Effector memory CD8-positive, alpha-beta T cell (primary cell): ENCODE data around the gene B3GAT3.
"Not testable (repeated sequence)": the region's sequence is repeated elsewhere in the genome, so short reads cannot be mapped to it uniquely, and the experiment has no call there.

ENCODE experiments used
- ATAC-seq: fragments of 150-1000 bp; cut with Tn5 transposase; replicated peaks from 2 replicates; pipeline ENCODE4 v1.10.0; 2021; ENCODE audit warnings: mild to moderate bottlenecking, moderate library complexity
- DNase-seq, 3 experiments: peaks; one replicate each; pipeline ENCODE4 v3.0.0; 2021
- H3K27ac Mint-ChIP-seq, 2 donors: one replicate each; pipeline ENCODE4 v1.8.0; 2022; ENCODE audit warnings: mild to moderate bottlenecking in 2 of 2, mixed read lengths in 2 of 2, moderate library complexity in 2 of 2
- H3K27me3 Mint-ChIP-seq, 2 donors: one replicate each; pipeline ENCODE4 v1.8.0; 2022; ENCODE audit warnings: mixed read lengths in 2 of 2
- H3K36me3 Mint-ChIP-seq: one replicate; pipeline ENCODE4 v1.8.0; 2022; ENCODE audit warnings: mild to moderate bottlenecking, moderate library complexity, mixed read lengths; ENCODE audit not compliant: insufficient read depth
- H3K4me1 Mint-ChIP-seq, 2 donors: one replicate each; pipeline ENCODE4 v1.8.0; 2022; ENCODE audit warnings: low read depth in 2 of 2, mixed read lengths in 2 of 2
- H3K4me3 Mint-ChIP-seq, 2 donors: one replicate each; pipeline ENCODE4 v1.8.0; 2022; ENCODE audit warnings: mild to moderate bottlenecking in 2 of 2, mixed read lengths in 2 of 2, moderate library complexity in 2 of 2
- H3K9me3 Mint-ChIP-seq, 2 donors: one replicate each; pipeline ENCODE4 v1.8.0; 2022; ENCODE audit warnings: mixed read lengths in 2 of 2

The B3GAT3 gene

DNA sequence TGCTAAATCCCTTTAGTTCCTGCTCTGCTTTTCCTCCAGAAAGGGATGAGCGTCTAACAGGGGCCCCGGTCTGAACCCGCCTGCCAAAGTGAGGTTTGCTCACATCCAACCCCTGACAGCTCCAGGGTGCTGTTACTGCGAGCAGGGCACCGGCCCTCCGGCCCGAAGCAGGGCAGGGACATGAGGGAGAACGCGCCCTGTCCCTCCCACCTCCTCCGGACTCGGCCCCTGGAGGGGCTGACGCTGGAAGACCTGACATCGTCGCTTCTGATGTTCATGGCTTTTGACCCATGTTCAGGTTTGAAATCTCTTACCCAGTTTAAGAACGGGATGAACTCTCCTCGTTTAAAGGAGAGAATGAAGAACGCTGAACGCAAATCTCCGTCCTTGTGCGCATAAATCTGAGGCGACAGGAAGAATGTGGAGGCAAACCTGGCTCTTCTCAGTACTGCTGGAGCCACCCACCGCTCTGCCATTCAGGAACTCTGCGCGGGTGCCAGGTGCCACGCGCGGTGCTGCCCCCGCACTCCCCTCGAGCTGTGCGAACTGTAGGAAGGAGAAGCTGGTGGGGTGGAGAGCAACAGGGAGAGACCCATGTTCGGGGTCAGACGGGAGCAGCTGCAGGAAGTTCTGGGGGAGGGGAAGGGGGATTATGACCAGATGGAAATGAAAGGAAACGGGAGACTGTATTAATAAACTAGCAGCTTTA, 47.3 kb downstream of the B3GAT3 start:
- peak; percentile 7 for ATAC-seq
- peaks cover 45 to 48% of the 10 kb centered on the region in 2 donors for H3K4me1 Mint-ChIP-seq
- H3K27ac Mint-ChIP-seq = peak overlapping the region; percentile 96 to 97
- H3K36me3 Mint-ChIP-seq = peaks cover 75% of the 10 kb centered on the region
- H3K4me3 Mint-ChIP-seq = peak overlapping the region; percentile 95 to 99
- H3K9me3 Mint-ChIP-seq = no peaks in the 10 kb centered on the region
- H3K27me3 Mint-ChIP-seq = no peaks in the 10 kb centered on the region
- no peak for DNase-seq

DNA sequence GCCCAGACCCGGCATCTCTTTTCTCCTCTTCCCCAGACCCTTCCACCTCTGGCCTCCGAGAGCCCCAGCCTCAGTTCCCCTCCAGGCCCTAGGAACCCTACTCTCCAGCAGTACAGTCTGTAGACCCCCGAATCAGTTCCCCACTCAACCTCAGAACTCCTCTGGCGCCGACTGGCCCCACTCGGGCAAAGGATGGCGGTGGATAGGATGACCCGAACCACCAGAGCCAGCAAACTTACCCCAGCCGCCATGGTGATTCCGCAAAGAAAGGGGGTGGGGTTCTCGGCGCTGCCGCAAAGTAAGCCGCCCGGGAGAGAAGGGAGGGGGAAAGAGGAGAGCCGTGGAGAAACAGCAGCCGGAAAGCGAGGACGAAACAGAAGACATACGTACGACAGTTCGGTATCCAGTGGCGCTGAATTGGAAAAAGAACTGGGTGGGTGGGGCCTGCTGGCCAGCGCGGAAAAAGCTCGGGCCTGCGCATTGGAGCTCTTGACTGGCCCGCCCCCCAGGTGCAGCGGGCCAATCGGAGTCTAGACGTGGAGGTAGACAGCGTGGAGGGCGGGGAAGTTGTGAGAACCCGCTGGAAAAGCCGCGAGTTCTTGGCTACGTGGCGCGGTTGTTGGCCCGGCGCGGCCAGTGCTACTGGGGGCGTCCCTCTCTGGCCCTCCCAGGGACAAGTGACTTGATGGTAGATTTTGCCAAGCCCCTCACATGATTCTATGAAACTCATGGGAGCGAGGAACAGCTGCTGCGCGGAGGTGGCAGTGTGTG, 48.0 kb downstream of the B3GAT3 start, which contains the start of gene EEF1G:
Gene EEF1G (minus strand): TSS at position 300 of the 771 bp plus-strand sequence. CDS start 49 bp downstream, at position 251.
- H3K27me3 Mint-ChIP-seq = no peaks in the 10 kb centered on the region
- peak within 1 kb of the TSS; percentile 95 to 99 for H3K4me3 Mint-ChIP-seq
- DNase-seq = peak; percentile 96 to 97 (median 97)
- H3K4me1 Mint-ChIP-seq = peaks cover 45 to 48% of the 10 kb centered on the region in 2 donors
- ATAC-seq = peak; percentile 91
- H3K36me3 Mint-ChIP-seq = peaks cover 82% of the 10 kb centered on the region
- no peaks in the 10 kb centered on the region for H3K9me3 Mint-ChIP-seq
- peak within 1 kb of the TSS; percentile 96 to 97 for H3K27ac Mint-ChIP-seq

DNA sequence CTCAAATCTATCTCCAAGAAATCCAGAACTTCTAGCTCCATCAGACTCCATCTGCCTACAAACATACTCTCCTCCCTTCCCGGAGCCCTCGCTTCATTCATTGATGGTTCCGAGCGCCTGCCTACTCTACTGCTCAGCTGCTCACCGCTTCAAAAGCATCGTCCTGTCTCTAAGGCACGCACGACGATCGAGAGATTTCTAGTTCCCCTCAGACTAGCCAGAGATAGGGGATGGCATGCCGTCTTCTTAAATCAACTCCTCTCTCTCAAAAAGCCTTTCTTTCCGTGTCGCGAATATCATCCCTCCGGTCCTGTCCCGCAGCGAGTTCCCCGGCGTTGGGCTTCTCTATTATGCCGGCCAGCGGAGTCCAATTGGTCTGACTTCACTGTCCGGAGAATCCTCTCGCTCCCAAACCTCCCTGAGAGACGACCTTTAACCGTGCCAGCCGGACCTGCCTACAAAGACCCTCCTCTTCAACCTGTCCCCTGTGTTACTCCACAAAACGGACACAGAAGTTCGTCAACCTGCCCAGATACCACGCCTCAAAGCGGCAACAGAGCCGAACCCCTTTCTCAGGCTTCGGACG, 48.7 kb downstream of the B3GAT3 start:
- H3K27ac Mint-ChIP-seq = peak overlapping the region; percentile 96 to 97
- H3K27me3 Mint-ChIP-seq = no peaks in the 10 kb centered on the region
- no peaks in the 10 kb centered on the region for H3K9me3 Mint-ChIP-seq
- DNase-seq = peak in 1 of 3 experiments; percentile 29
- peak; percentile 11 for ATAC-seq
- peaks cover 45 to 48% of the 10 kb centered on the region in 2 donors for H3K4me1 Mint-ChIP-seq
- peak overlapping the region; percentile 95 to 99 for H3K4me3 Mint-ChIP-seq
- peaks cover 82% of the 10 kb centered on the region for H3K36me3 Mint-ChIP-seq

DNA sequence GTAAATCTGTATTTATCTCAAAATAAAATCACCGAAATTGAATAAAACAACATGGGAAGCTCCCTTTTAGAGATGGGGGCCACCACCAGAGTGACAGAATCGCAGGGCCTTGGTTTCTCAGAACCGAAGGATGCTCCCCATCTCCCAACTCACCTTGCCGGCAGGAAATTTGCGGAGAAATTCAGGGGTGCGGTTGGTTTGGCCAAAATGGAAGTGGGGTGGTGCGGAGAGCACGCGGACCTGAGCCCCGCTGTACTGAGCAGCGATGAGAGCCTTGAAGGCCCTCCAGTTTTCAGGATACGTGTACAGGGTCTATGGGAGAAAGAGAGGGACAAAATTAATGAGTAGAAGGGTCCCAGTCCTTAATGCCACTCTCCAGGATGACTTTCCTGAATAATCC, 49.4 kb downstream of the B3GAT3 start:
- peaks cover 45 to 49% of the 10 kb centered on the region in 2 donors for H3K4me1 Mint-ChIP-seq
- H3K27me3 Mint-ChIP-seq = no peaks in the 10 kb centered on the region
- H3K36me3 Mint-ChIP-seq = peaks cover 82% of the 10 kb centered on the region
- no peak for DNase-seq
- peak overlapping the region; percentile 96 to 97 for H3K27ac Mint-ChIP-seq
- peak overlapping the region; percentile 95 to 99 for H3K4me3 Mint-ChIP-seq
- H3K9me3 Mint-ChIP-seq = no peaks in the 10 kb centered on the region
- no peak for ATAC-seq

DNA sequence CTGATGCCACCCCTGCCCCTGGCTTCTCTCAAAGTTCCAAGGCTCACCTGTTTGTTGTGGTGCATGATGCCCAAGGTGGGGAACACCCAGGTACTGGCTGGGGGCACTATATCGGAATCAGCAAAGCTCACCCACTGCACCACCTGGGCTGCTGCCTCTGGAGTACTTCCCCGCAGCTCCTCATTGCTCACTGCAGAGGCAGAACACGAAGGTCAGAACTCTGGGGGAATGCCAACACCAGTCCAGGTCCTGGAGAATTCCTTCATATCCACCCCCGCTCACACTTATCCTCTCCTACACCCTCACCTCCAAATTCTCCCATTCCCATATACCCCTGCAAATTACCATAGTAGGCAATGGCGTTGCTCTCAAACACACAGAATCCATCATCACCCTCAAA, 50.3 kb downstream of the B3GAT3 start:
- Mint-ChIP-seq H3K4me3 (peak overlapping the region; percentile 31 to 95), H3K4me1 (peaks cover 50 to 56% of the 10 kb centered on the region in 2 donors), H3K36me3 (peaks cover 86% of the 10 kb centered on the region), H3K27ac (peak overlapping the region; percentile 73 to 96)
- H3K9me3 Mint-ChIP-seq, H3K27me3 Mint-ChIP-seq, ATAC-seq, DNase-seq: not testable (repeated sequence)

DNA sequence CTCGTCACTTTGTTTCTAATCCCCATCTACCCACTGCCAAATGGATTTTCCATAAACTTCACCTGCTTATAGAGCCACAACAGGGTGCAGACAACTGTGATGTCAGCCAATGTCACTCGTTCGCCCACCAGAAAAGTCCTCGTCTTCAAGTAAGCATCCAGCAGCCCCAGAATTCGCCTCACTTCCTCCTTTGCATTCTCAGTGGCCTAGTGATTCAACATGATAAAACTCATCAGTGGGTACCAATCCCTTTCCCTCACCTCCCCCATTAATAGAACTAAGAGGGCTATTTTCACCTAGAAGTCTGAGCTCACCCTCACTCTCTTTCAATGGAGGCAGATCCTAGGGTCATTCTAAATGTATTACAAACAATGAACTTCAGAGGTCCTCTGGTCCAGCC, 50.9 kb downstream of the B3GAT3 start:
- DNase-seq, H3K27me3 Mint-ChIP-seq, H3K9me3 Mint-ChIP-seq, ATAC-seq: not testable (repeated sequence)
- peaks cover 92% of the 10 kb centered on the region for H3K36me3 Mint-ChIP-seq
- H3K4me1 Mint-ChIP-seq = peaks cover 54 to 56% of the 10 kb centered on the region in 2 donors
- peak overlapping the region; percentile 73 to 96 for H3K27ac Mint-ChIP-seq
- peak overlapping the region in 1 of 2 donors; percentile 31 for H3K4me3 Mint-ChIP-seq

DNA sequence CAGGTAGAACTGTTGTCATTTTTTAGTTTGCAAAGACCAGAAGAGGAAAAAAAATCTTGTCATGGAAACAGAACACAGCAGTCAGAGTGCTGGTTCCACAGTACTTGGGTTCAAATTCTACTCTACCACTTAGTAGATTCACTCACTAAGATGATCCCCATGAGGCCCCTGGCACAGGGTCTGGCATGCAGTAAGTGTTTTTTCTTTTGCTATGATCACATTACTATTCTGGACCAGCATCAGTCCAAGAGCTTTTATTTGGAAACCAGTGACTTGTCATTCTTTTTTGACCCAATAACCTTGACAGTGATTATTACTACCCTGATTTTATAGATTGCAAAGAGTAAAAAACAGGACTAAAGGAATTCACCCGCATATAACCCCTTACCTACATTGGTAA, 52.2 kb downstream of the B3GAT3 start:
- peaks cover 47% of the 10 kb centered on the region in 2 donors for H3K4me1 Mint-ChIP-seq
- no peak overlapping the region for H3K4me3 Mint-ChIP-seq
- peaks cover 98% of the 10 kb centered on the region for H3K36me3 Mint-ChIP-seq
- H3K27ac Mint-ChIP-seq = no peak overlapping the region
- ATAC-seq (no peak), DNase-seq (no peak)
- no peaks in the 10 kb centered on the region for H3K9me3 Mint-ChIP-seq
- no peaks in the 10 kb centered on the region for H3K27me3 Mint-ChIP-seq

DNA sequence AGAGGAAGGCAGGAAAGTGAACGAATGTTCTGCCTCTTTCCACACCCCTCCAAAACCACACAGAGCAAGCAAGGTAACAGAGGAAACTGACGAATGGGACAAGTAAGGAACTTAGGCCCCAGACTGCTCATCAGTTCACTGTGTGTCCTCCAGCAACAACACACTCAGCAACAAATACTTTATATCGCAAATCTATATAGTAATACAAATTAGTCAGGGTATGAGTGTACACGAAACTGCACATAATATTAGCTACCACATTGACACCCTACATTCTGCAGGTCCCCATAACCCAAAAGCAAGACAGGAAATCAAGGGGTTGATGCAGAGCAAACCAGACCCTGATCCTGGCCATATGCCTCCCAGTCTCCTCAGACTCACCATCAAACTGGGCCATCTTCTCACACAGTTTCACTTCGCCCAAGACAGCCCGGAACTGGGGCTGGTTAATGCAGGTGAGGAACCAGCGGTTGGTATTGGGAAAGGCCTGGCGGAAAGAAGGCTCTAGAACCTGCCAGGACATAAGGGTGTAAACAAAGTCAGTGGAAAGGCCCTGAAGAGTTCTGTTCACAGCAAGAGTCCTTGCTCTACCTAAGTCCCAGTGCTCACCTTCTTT, 54.7 kb downstream of the B3GAT3 start:
- ATAC-seq (no peak), DNase-seq (no peak)
- H3K36me3 Mint-ChIP-seq = peaks cover 85% of the 10 kb centered on the region
- H3K4me1 Mint-ChIP-seq = peaks cover 24 to 32% of the 10 kb centered on the region in 2 donors
- H3K9me3 Mint-ChIP-seq = no peaks in the 10 kb centered on the region
- H3K27me3 Mint-ChIP-seq = no peaks in the 10 kb centered on the region
- peak overlapping the region; percentile 75 to 79 for H3K27ac Mint-ChIP-seq
- peak overlapping the region in 1 of 2 donors; percentile 44 for H3K4me3 Mint-ChIP-seq

DNA sequence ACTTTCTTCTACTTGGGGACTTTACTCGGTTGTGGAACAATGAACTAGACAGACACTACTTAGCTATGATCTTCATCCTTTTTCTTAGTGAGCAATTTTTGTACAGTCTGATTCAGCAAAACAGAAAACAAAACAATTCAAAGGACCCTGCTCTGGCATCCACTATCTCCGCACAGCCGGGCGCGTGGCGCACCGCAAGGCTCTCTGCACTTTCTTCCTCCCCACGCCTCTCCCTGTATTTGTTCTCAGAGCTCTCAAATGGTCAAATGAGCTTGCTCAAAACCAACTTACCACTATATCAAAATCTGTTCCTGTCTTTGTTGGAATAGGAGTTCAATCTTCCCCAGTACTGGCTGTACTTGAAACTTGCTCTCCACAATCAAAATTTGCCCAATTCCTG, 55.5 kb downstream of the B3GAT3 start:
- ATAC-seq (no peak), DNase-seq (no peak)
- H3K9me3 Mint-ChIP-seq = no peaks in the 10 kb centered on the region
- H3K27ac Mint-ChIP-seq = peak overlapping the region in 1 of 2 donors; percentile 79
- H3K27me3 Mint-ChIP-seq = no peaks in the 10 kb centered on the region
- H3K4me1 Mint-ChIP-seq = peaks cover 18 to 30% of the 10 kb centered on the region in 2 donors
- H3K36me3 Mint-ChIP-seq = peaks cover 85% of the 10 kb centered on the region
- no peak overlapping the region for H3K4me3 Mint-ChIP-seq
